ENCODE results near the gene PTK7. TPM values are rescaled to one million over a fixed set of nuclear protein-coding genes. Genes with fewer than 3 reads are reported as not detected.

Gene PTK7
- total RNA-seq, 1 donor from 2014 or later, result 308 TPM

DNA sequence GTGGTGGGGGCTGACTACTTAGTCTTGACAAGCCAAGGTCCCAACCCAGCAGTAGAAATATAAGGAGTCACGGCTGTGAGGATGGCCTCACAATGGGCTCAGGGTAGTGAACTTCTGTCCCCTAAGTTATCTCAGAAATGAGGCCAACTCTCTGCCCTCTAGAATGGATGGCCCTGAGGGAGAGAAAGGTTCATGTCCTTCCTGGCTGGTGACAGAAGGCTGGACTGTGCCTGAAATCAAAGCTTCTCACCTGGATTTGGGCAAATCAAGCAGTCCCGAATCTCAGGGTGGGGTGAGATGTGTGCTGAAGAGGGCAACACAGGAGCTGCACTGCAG, 42.0 kb upstream of the PTK7 start:
- DNase-seq (ENCODE audit: low spot score in 2 of 2, unreplicated experiment in 2 of 2), result no peak
- Mint-ChIP-seq H3K4me3 (no peak overlapping the region), H3K36me3 (peaks cover 50% of the 10 kb centered on the region), H3K27ac (no peak overlapping the region), H3K4me1 (no peaks in the 10 kb centered on the region), H3K9me3 (no peaks in the 10 kb centered on the region), H3K27me3 (ENCODE audit: low read depth) (no peaks in the 10 kb centered on the region)
- TF ChIP-seq, protein P1, sequence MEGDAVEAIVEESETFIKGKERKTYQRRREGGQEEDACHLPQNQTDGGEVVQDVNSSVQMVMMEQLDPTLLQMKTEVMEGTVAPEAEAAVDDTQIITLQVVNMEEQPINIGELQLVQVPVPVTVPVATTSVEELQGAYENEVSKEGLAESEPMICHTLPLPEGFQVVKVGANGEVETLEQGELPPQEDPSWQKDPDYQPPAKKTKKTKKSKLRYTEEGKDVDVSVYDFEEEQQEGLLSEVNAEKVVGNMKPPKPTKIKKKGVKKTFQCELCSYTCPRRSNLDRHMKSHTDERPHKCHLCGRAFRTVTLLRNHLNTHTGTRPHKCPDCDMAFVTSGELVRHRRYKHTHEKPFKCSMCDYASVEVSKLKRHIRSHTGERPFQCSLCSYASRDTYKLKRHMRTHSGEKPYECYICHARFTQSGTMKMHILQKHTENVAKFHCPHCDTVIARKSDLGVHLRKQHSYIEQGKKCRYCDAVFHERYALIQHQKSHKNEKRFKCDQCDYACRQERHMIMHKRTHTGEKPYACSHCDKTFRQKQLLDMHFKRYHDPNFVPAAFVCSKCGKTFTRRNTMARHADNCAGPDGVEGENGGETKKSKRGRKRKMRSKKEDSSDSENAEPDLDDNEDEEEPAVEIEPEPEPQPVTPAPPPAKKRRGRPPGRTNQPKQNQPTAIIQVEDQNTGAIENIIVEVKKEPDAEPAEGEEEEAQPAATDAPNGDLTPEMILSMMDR (IDR thresholded peaks at IDR 0.05; ENCODE audit: unreplicated experiment), result no peak

DNA sequence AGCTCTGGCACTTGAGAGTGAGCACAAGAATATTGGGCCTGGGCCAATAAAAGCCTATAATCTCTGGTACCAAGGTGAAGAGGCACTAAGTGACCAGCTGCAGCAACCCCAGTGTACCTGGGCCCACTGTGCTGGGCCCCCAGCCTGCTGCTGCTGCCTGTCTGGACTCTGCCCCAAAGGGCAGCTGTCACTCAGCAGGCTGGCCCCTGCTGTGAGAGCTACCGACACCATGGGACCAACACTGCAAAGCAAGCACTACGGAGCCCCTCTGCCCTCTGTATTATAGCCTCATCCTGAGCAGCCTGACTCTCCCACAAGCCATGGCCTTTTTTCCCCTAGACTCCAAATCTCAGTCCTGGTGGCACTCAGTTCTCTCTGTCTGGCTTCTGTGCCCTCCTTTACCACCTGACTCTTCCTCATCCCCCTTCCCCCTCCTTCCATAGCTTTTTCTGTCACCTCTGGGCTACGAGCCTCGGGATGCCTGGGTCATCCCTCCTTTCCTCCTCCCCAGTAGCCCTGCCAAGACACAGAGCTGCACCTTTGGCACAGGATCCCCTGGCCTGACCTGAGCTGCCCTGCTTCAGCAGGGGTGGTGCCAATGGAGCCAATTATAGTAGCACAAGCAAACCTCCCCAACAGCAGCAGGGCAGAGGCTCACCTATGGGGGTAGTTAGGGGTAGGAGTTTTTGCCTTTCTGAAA, 40.5 kb upstream of the PTK7 start:
- no peak for DNase-seq (ENCODE audit: low spot score in 2 of 2, unreplicated experiment in 2 of 2)
- no peak overlapping the region for H3K27ac Mint-ChIP-seq
- TF ChIP-seq, protein P1 (IDR thresholded peaks at IDR 0.05; ENCODE audit: unreplicated experiment), result no peak
- no peaks in the 10 kb centered on the region for H3K27me3 Mint-ChIP-seq (ENCODE audit: low read depth)
- H3K36me3 Mint-ChIP-seq, result peaks cover 50% of the 10 kb centered on the region
- H3K4me3 Mint-ChIP-seq, result no peak overlapping the region
- H3K4me1 Mint-ChIP-seq, result no peaks in the 10 kb centered on the region
- no peaks in the 10 kb centered on the region for H3K9me3 Mint-ChIP-seq

DNA sequence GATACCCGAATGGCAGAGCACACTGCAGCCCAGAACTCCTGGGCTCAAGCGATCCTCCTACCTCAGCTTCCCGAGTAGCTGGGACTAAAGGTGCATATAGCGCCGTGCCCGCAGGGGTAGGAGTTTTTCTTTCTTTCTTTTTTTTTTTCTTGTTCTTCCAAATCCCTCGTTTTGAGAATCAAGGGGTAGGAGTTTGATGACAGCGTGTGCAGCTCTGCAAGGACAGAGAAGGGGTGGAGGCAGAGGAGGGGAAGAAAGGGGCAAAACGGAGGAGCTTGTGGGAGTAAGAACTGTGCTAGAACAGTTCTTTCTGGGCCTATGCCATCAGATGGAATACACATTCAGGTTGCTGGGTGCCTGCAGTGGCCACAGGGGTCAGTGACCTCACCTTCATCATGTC, 39.4 kb upstream of the PTK7 start:
- peaks cover 52% of the 10 kb centered on the region for H3K36me3 Mint-ChIP-seq
- H3K4me3 Mint-ChIP-seq, result no peak overlapping the region
- H3K27ac Mint-ChIP-seq, result no peak overlapping the region
- no peaks in the 10 kb centered on the region for H3K9me3 Mint-ChIP-seq
- no peaks in the 10 kb centered on the region for H3K27me3 Mint-ChIP-seq (ENCODE audit: low read depth)
- H3K4me1 Mint-ChIP-seq, result no peaks in the 10 kb centered on the region
- no peak for DNase-seq (ENCODE audit: low spot score in 2 of 2, unreplicated experiment in 2 of 2)
- TF ChIP-seq, protein P1 (IDR thresholded peaks at IDR 0.05; ENCODE audit: unreplicated experiment), result no peak

DNA sequence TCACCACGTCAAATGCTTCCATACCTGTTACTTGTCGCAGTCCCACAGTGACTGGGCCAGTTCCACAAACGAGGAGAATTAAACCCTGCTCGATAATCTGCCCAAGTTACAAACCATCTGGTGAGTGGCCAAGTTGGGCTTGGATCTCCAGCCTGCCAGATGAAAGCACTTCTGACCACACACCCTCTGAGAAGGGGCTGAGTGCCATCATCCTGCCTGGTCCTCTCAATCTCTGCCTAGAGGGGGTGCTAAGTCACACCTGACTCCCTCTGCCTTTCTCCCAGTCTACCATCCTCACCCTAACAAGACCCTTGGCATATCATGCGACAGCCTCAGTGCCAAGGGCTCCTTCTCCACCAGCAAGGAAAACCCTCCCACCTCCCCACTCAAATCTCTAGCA, 38.9 kb upstream of the PTK7 start:
- DNase-seq (ENCODE audit: low spot score in 2 of 2, unreplicated experiment in 2 of 2), result no peak
- Mint-ChIP-seq H3K4me3 (no peak overlapping the region), H3K9me3 (no peaks in the 10 kb centered on the region), H3K27ac (no peak overlapping the region), H3K4me1 (no peaks in the 10 kb centered on the region), H3K27me3 (ENCODE audit: low read depth) (no peaks in the 10 kb centered on the region), H3K36me3 (peaks cover 50% of the 10 kb centered on the region)
- TF ChIP-seq, protein P1 (IDR thresholded peaks at IDR 0.05; ENCODE audit: unreplicated experiment), result no peak

DNA sequence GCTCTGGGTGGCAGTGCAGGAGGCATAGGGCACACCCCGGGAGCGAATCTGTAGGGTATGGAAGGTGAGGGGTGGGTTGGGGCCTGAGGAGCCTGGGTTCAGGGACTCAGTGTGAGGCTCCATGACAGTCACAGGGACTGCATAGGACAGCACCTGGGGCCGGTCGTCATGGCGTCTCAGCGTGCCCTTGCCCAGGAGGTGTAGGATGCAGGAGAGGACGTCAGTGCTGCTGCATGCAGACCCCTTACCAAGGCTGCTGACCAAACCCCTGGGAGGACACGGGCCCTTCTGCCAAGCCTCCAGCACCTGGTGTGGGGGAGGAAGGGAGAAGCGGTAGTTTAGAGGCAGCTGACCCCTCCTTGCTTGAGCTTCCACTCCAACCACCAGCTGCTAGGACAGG, 38.4 kb upstream of the PTK7 start:
- Mint-ChIP-seq H3K27me3 (ENCODE audit: low read depth) (no peaks in the 10 kb centered on the region), H3K36me3 (peaks cover 53% of the 10 kb centered on the region), H3K9me3 (no peaks in the 10 kb centered on the region), H3K4me3 (no peak overlapping the region), H3K4me1 (no peaks in the 10 kb centered on the region), H3K27ac (no peak overlapping the region)
- DNase-seq (ENCODE audit: low spot score in 2 of 2, unreplicated experiment in 2 of 2), result no peak
- TF ChIP-seq, protein P1 (IDR thresholded peaks at IDR 0.05; ENCODE audit: unreplicated experiment), result no peak

DNA sequence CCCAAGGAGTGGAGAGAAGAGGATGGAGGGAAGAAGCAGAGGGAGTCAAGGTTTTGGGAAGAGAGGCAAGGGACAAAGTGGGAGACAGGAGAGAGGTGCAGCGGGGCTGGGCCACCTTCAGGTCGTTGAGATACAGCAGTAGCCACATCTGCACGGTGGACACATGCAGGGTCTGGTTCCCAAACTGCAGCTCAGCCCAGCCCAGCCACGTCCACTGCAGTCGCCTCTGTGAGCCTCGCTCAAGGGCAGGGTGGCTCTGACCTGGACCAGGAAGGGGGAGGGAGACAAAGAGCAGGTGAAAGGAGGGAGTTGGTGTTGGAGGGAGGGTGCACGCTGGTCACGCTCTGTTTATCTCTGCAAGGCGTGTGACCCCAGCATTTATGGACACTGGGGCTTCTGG, 37.4 kb upstream of the PTK7 start:
- Mint-ChIP-seq H3K4me1 (no peaks in the 10 kb centered on the region), H3K4me3 (no peak overlapping the region), H3K27ac (no peak overlapping the region), H3K36me3 (peaks cover 51% of the 10 kb centered on the region), H3K9me3 (no peaks in the 10 kb centered on the region), H3K27me3 (ENCODE audit: low read depth) (no peaks in the 10 kb centered on the region)
- DNase-seq (ENCODE audit: low spot score in 2 of 2, unreplicated experiment in 2 of 2), result no peak
- TF ChIP-seq, protein P1 (IDR thresholded peaks at IDR 0.05; ENCODE audit: unreplicated experiment), result no peak

Measured in mesothelial cell of epicardium (in vitro differentiated cells).